GM18868 (cell line): ENCODE data around the gene SMIM38.

Experiments used
- ATAC-seq: cut with Tn5 transposase; IDR thresholded peaks from one replicate; pipeline ENCODE4 v1.9.1; 2021; ENCODE audit warnings: mild to moderate bottlenecking, moderate library complexity; ENCODE audit not compliant: unreplicated experiment

The SMIM38 gene

DNA sequence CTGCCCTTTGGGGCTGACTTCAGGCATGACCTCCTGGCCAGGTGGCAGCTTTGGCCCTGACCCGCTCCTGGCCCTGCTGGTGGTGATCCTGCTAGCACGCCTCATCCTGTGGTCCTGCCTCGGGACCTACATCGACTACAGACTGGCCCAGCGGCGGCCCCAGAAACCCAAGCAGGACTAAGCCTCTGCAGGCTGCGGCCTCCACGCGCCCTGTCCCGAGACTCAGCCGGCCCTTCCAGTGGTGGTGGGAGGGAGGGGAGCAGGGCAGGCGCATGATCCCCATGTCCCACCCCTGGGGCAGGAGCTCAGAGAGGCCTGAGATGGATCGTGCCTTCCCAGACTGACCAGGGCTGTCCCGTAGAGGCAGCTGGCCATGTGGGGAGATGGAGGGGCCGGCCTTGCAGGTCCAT, 2.1 kb downstream of the SMIM38 start:
- ATAC-seq = no peak

DNA sequence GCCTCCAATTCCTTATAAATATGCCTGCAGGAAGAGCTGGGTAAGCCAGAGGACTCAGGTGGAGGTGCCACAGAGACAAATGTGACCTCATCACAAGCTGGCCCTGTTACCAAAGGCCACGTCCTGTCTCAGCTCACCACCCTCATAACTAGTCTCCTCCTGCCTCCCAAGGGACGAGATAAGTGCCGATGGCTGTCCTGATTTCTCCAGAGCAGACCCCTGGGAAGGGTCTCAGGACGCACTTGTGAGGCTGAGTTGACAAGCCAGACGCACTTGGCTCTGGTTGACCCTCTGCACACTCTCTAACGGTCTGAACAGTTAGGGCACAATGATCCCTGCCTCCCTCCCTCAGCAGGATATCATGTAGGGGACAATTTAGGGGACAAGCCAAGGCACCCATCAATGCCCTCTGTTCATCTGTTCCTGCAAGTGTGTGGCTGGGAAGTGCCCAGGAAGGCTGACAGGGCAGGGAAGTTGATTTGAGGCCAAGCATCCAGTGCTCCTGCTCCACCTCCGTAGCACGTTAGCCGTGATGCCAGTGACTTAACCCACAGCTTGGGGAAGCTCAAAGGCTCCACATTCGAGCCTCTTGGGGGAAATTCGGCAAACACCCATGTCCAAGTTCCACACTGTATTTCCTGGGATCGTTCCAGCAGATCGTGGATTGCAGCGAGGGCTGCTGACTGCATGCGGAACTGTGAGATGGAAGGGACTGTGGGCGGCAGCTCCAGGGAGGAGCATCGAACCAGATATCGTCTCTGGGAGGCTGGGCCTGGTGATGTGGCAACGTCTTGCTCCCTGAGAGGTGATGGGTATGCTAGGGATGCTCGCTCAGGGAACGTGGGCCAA, 2.8 kb downstream of the SMIM38 start:
- ATAC-seq = no peak

DNA sequence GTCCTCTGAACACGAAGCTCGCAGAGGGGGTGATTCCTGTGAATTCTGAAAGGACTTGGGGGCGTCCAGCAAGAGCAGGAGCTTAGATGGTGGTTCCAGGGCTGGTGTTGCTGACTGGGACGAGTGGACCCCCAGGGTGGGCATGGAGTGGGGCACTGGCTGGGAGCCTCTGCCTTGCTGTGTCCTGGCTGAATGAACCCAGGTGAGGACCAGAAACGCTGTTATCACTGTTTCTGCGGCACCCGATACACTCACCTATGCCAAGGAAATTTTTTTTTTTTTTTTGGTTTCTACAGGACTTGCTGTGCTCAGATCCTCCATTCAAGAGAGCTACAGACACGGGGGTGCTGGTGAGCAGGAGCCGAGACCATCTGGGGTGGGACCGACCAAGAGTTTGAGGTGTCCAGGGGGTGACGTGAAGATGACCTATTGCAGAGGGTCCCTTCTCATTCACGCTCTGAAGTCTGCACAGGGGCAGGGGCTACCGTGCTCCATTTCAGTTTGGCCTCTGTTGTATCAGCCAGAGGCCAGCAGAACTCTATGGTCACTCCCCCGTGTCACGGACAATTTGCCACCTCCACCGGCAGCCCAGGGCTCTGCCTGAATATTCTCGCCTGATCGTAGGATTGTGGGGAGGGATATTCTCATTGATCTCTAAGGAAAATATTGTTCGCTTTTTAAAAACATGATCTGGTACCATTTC, 3.6 kb downstream of the SMIM38 start:
- no peak for ATAC-seq

DNA sequence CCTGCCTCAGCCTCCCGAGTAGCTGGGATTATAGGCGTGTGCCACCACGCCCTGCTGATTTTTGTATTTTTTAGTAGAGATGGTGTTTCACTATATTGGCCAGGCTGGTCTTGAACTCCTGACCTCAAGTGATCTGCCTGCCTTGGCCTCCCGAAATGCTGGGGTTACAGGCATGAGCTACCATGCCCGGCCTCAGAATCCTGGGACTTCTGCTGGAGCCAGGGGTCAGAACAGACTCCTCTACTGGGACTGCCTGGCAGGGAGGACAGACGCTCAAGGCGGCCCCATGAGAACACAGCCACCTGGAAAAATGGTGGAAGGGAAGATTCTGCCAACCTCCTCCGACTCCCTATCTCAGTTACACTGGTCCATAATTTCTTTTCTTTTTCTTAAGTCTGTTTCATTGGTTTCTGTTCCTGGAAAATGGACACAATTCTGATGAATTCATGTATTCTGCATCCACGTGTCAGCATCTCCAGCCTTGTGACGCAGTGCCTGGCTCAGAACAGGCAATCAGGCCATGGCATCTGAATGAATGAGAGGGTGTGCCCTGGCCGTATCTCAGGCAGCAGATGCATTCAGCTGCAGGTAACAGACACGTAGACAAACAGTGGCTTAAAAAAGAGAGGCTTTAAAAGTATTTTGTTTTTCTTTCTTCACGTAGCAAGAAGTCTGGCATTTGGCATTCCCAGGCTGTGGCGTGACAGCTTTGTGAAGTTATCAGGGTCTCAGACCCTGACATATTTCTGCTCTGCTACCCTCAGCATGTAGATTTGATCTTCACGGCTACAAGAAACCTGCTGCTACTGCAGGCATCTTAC, 4.8 kb downstream of the SMIM38 start:
- no peak for ATAC-seq

DNA sequence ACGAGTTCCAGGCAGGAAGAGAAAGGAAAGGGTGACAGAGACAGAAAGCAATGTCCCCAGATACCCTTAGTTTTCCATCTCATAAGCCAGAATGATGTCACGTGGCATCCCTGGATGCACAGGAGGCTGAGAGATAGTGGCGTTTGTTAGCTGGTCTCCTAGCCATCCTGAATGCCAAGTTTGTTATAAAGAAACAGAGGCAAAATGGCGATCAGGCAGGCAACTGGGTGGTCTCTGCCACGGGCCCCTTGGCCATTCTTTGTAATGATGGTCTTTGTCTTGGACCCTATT, 5.3 kb downstream of the SMIM38 start:
- ATAC-seq = no peak

DNA sequence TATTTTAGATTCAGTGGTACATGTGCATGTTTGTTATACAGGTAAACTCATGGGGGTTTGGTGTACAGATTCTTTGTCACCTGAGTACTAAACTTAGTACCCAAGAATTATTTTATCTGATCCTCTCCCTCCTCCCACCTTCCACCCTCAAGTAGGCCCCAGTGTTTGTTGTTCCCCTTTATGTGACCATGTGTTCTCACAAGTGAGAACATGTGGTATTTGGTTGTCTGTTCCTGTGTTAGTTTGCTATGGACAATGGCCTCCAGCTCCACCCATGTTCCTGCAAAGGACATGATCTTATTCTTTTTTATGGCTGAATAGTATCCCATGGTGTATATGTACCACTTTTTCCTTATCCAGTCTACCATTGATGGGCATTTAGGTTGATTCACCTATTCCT, 6.8 kb downstream of the SMIM38 start:
- no peak for ATAC-seq

DNA sequence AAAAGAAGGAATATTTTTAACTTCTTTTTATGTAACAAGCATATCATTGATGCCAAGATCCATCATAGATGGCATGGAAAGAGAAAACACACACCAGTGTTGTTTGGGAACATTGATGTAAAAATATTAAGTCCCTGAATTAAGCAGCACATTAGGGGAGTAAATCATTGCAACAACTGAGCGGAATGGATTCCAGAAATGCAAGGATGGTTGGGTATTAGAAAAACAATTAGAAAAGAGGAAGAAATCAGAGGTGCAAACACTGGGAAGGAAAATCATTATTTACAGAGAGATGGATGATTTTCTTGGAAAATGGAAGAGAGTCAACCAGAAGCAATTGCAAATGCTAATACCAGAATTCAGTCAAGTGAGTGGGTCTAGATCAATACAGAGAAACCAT, 8.1 kb downstream of the SMIM38 start:
- no peak for ATAC-seq

DNA sequence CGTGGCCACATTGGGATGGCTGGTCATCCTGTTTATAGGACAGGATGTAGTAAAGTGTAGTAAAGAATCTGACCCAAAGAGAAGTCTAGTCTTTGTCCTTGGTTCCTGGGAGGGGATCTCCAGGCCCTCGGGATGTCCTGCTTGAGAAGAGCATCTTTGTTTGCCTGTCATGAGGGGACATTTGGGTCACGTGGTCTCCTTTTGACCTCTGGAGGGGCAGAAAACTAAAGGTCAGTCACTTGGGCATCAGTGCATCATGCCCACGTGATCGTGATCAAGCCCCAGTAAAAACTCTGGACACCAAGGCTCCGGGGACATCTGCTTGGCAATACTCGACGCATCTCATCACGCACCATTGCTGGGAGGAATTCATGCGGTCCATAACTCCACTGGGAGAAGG, 9.1 kb downstream of the SMIM38 start:
- ATAC-seq = no peak

DNA sequence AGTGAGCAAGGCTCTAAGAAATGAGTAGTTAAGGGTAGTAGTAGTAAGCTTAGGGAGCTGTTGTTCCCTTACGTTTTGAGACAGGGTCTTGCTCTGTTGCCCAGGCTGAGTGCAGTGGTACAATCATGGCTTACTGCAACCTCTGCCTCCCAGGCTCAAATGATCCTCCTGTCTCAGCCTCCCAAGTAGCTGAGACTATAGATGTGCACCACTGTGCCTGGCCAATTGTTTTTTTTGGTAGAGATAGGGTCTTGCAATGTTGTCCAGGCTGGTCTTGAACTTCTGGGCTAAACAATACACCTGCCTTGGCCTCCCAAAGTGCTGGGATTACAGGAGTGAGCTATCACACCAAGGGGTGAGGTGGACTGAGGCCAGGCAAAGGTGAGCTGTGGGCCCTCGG, 10.0 kb downstream of the SMIM38 start:
- no peak for ATAC-seq

DNA sequence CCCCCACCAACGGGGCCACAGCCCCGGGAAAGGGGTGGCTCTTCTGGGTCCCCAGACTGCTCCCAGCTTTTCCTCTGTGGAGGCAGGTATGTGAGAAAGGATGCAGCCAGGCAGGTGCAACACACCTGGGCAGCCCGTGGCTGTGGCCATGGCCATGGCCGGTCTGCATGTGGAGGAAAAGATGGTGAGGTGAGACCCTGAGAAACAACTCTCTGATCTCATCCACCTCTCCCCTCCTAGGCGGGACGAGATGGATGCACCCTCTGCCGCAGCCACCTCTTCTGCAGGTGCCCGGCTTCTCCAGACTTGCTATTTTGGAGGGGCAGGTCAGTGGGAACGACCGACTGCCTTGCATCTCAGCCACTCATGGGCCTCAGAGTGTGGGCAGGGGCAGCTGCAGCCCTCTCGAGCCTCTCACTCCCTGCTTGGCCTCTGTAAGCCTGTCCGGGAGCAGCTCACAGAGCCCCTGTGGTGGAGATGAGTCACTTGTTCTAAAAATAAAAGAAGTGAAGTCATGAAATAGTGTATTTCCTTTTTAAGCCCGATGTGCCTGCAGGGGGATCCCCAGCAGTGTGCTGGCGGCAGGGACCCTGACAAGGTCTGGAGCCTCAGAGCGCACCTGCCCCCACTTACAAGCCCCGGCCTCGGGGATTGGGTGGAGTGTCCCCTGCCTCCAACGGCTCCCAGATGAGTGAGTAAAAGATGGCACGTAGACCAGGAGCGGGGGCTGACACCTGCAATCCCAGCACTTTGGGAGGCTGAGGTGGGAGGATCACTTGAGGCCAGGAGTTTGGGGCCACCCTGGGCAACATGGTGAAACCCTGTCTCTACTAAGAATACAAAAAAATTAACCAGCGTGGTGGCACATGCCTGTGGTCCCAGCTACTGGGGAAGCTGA, 10.7 kb downstream of the SMIM38 start:
- peak; percentile 95 for ATAC-seq

DNA sequence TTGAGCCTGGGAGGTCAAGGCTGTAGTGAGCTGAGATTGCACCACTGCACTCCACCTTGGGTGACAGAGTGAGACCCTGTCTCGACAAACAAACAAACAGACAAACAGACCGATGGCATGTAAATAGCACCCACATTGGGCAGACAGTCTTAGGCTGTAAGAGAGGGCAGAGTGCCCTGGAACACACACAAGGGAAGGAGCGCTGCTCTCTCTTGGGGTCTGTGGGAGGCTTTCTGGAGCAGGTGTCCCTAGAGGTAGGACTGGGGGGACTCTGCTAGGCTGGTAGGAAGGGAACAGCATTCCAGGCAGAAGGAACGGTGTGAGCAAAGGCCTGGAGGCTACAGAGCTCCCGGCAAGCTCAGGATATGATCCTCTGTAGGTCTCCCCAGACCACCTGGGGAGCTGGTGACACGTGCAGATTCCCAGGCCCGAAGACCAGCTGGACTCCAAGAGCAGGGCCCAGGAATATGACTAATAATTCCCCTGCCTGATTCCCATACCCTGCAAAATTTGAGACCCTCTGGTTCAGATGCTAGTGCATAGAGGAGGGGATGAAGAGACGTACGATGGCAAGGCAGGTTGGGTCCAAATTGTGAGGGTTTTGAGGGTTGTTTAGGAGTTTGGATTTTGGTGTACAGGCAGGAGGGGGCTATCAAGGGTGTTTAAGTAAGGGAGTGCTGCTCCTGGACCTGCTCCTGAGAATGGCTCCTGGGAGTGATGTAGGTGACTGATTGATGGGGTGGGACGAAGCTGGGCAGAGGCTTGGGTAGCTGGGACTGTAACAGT, 11.6 kb downstream of the SMIM38 start:
- no peak for ATAC-seq

DNA sequence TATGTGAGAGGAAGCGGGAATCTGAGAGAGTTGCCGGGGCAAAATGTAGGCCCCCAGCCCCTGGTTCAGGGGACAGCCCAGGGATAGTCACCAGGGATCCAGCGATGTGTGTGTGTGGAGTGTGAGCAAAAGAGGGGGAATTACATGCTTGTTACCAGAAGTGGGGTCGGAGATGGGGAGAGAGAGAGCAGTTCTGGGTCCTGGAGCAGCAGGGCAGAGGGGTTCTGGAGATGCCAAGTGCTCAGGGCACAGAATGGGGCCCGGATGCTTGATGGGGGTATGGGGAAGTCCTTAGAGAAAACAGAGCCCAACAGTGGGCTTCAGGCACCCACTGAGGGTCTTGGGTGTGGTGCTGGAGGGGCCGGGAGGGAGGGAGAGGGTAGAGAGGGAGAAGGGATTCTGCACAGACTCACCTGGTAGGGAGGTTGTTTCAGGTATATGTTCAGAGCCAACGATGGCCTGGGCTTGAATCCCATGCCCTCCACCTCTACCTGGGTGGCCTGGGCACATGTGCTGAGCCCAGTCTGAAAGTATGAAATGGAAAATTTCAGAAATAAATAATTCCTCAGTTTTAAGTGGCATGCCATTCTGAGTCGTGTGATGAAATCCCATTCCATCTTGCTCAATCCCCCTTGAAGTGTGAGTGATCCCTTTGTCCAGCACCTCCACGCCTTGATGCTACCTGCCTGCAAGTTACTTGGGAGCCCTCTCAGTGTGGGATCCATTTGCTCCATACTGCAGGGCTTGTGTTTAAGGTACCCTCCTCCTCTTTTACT, 12.4 kb downstream of the SMIM38 start:
- no peak for ATAC-seq

DNA sequence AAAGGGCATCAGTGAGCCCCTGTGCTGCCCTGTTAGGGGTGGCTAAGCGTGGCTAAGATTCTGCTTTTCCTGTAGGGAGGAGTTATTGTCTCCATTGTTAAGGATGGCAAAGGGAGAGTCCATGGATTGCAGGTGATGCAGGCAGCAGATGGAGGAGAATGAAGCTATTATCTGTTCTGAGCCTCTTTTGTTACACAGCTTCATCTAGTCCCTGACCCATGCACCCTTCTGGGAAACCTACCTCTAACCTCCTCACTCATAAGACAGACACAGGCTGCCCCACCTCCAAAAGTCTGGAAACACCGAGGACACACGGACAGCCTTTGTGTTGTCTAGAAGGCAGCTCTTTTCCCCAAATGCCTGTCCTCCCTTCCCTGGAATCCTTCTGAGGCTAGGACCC, 13.7 kb downstream of the SMIM38 start:
- ATAC-seq = no peak

DNA sequence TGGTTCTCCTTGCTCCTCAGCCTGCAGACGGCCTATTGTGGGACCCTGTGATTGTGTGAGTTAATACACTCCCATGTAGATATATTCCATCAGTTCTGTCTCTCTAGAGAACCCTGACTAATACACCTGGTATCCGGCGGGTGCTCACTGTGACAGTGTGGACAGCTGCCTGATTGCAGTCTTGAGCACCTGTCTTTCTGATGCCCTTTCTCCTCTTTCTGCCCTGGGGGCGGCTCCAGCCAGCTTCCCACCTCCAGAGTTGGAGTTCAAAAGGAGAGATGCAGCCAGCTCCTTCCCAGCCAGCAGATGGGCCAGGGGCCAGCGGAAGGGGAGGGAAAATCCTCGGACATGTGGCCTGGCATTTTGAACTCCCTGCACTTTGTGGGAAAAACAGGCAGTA, 15.0 kb downstream of the SMIM38 start:
- ATAC-seq = no peak

DNA sequence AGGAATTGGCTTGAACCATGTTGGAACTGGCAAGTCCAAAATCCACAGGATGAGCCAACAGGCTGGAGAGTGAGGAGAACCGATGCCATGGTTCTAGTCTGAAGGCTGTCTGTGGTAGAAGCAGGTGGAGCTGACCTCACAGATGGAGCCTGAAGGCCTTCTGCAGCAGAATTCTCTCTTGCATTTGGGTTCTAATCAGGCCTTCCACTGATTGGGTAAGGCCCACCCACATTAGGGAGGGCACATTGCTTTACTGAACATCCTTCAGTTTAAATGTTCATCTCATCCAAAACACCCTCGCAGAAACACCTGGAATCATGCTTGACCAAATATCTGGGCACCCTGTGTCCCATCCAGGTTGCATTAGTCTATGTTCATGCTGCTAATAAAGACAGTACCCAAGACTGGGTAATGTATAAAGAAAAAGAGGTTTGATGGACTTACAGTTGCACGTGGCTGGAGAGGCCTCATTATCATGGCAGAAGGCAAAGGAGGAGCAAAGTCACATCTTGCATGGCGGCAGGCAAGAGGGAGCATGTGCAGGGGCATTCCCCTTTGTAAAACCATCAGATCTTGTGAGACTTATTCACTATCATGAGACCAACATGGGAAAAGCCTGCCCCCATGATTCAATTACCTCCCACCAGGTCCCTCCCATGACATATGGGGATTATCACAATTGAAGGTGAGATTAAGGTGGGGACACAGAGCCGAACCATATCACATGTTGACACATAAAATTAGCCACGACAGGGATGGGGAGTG, 15.9 kb downstream of the SMIM38 start:
- ATAC-seq = no peak

DNA sequence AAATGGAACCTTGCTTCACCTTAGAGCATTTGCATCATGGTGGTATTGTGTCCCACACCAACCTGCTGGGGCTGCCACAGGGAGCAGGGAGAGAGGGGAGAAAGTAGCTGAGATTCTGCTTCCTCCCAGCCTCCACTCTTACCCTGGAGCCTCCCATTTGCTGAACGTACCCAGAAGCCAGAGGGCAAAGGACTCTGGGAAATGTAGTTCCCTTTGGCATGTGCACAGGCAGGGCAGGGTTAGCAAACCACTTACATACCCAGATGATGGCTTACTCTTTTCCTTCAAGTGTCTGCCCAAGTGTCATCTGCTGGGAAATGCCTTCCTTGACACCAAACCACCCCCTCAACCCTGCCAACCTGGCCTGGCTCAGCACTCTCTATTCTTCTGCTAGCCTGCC, 16.9 kb downstream of the SMIM38 start:
- ATAC-seq = no peak

DNA sequence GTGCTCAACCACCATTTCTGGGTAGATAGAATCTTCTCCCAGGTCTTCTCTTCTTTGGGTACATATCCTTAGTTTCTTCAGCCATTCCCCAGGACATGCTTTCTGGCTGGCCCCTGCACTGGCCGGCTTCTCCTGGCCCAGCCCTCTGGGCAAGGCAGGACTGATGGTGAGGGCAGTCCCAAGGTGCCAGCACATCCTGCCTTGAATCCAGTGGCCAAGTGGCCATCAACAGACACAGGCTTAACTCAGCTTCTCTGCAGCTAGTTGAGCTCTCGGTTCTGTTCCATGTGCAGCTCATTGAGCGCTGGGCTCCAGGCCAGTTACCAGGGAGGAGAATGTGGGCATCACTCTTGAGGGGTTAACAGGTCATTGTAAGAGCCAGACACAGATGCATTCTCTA, 17.6 kb downstream of the SMIM38 start:
- no peak for ATAC-seq

DNA sequence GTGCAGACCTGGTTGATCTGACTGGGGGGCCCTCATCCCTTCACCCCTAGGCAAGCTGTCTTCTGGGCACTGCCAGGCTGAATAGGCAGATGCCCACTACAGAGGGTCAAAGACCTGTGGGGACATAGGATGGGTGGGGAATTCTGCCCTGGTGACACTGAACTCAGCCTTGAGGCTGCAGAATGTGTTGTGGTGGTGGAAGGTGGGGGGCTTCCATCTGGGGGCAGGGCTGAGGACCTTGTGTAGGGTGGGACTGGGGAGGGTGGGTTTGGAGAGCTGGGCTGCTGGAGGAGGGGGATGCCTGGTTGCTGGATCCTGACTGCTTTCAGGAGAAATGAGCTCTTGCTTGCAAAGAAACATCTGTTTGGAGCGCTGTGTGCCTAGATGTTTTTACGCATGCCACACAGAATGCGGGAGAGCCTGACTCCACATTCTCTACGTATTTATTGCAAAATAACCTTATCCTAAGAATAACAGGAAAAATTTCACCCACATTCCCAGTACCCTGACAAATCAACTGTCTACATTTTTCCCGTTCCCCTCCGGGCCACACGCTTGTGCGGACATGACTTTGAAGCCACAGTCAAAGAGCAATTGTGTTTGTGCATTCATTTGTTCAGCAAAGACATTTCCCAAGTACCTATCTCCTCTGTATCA, 18.3 kb downstream of the SMIM38 start:
- no peak for ATAC-seq
